Measurements from ENCODE around the gene FRMD5. TPM values are rescaled to one million over a fixed set of nuclear protein-coding genes. Genes with fewer than 3 reads are reported as not detected.

FRMD5 gene
- total RNA-seq, 1 donor from 2014 or later = 62.4 TPM

GRCh38 chr15:43913026-43913780 lies 281.9 kb downstream of the FRMD5 start:
- H3K27ac ChIP-seq (replicated peaks) = peak overlapping the region; percentile 71
- H3K9me3 ChIP-seq (replicated peaks) = no peaks in the 10 kb centered on the region
- DNase-seq = no peak
- no peaks in the 10 kb centered on the region for H3K27me3 ChIP-seq (ENCODE audit: low read depth)
- TF ChIP-seq, protein P1, sequence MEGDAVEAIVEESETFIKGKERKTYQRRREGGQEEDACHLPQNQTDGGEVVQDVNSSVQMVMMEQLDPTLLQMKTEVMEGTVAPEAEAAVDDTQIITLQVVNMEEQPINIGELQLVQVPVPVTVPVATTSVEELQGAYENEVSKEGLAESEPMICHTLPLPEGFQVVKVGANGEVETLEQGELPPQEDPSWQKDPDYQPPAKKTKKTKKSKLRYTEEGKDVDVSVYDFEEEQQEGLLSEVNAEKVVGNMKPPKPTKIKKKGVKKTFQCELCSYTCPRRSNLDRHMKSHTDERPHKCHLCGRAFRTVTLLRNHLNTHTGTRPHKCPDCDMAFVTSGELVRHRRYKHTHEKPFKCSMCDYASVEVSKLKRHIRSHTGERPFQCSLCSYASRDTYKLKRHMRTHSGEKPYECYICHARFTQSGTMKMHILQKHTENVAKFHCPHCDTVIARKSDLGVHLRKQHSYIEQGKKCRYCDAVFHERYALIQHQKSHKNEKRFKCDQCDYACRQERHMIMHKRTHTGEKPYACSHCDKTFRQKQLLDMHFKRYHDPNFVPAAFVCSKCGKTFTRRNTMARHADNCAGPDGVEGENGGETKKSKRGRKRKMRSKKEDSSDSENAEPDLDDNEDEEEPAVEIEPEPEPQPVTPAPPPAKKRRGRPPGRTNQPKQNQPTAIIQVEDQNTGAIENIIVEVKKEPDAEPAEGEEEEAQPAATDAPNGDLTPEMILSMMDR (IDR thresholded peaks at IDR 0.05; ENCODE audit: borderline replicate concordance) = no peak
- no peak overlapping the region for H3K4me3 ChIP-seq
- peaks cover 46% of the 10 kb centered on the region for H3K4me1 ChIP-seq
- intact Hi-C loops (cut with micrococcal nuclease) = loop anchor here (10.0 kb wide), 1 partner anchor 122 kb away; no protein-coding TSS in a partner anchor
- no peaks in the 10 kb centered on the region for H3K36me3 ChIP-seq

DNA sequence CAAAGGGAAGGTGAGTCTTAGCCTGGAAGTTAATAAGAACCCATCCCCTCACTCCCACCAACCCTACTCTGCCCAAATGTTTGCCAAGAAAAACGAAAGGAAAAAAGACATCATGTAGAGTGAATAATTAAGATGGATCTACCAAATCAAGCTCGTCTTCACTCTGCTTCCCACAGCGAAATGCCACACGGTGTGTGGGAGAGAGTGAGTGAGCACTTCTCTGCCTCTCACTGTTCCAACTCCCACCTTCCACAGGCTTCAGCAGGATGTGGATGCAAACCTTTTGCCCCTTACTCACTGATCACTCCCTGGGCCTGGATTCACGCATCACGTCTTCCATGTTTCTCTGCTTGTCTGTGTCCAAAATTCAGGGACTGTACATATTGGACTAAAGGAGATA lies 282.9 kb downstream of the FRMD5 start:
- Histone ChIP-seq H3K4me3 (no peak overlapping the region), H3K27me3 (ENCODE audit: low read depth) (no peaks in the 10 kb centered on the region), H3K4me1 (peaks cover 46% of the 10 kb centered on the region), H3K9me3 (replicated peaks) (no peaks in the 10 kb centered on the region), H3K27ac (replicated peaks) (peak overlapping the region; percentile 52), H3K36me3 (no peaks in the 10 kb centered on the region)
- DNase-seq = no peak
- intact Hi-C loops (cut with micrococcal nuclease) = loop anchor here (10.0 kb wide), 1 partner anchor 123 kb away; no protein-coding TSS in a partner anchor
- TF ChIP-seq, protein P1 (IDR thresholded peaks at IDR 0.05; ENCODE audit: borderline replicate concordance) = no peak

DNA sequence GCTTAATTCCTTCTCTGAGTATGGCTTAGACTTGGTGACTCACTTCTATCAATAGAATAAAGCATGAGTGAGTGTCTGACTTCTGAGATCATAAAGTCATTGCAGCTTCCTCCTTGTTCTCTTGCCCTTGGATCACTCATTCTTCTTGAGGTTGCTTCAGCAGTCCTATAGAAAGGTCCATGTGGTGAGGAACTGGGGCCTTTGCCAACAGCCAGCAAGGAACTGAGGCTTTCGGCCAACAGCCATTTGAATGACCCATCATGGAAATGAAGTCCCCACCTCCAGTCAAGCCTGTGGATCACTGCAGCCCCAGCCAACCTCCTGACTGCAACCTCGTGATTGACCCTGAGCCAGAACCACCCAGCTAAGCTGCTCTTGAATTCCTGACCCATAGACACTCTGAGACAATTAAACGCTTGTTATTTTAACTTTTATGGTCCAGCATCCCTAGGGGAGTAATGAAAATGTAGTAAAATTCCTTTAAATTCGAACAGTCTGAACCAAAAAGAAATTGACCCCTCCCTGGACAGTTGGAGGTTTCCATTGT lies 283.8 kb downstream of the FRMD5 start:
- Histone ChIP-seq H3K27ac (replicated peaks) (peak overlapping the region; percentile 52), H3K27me3 (ENCODE audit: low read depth) (no peaks in the 10 kb centered on the region), H3K4me1 (peaks cover 45% of the 10 kb centered on the region), H3K9me3 (replicated peaks) (no peaks in the 10 kb centered on the region), H3K36me3 (no peaks in the 10 kb centered on the region), H3K4me3 (no peak overlapping the region)
- intact Hi-C loops (cut with micrococcal nuclease) = loop anchor here (10.0 kb wide), 1 partner anchor 123 kb away; no protein-coding TSS in a partner anchor
- peak; percentile 61 for DNase-seq
- TF ChIP-seq, protein P1 (IDR thresholded peaks at IDR 0.05; ENCODE audit: borderline replicate concordance) = no peak

- Histone ChIP-seq H3K9me3 (replicated peaks) (no peaks in the 10 kb centered on the region), H3K27ac (replicated peaks) (no peak overlapping the region), H3K27me3 (ENCODE audit: low read depth) (no peaks in the 10 kb centered on the region), H3K36me3 (no peaks in the 10 kb centered on the region), H3K4me1 (peaks cover 35% of the 10 kb centered on the region), H3K4me3 (no peak overlapping the region)
- intact Hi-C loops (cut with micrococcal nuclease) = loop anchor here (5.0 kb wide), 1 partner anchor 159 kb away; no protein-coding TSS in a partner anchor
- no peak for DNase-seq
- TF ChIP-seq, protein P1 (IDR thresholded peaks at IDR 0.05; ENCODE audit: borderline replicate concordance) = no peak
Observed at GRCh38 chr15:43908516-43909050, 286.5 kb downstream of the FRMD5 start.

- DNase-seq = no peak
- Histone ChIP-seq H3K27me3 (ENCODE audit: low read depth) (no peaks in the 10 kb centered on the region), H3K4me3 (no peak overlapping the region), H3K4me1 (peaks cover 10% of the 10 kb centered on the region), H3K36me3 (no peaks in the 10 kb centered on the region), H3K9me3 (replicated peaks) (no peaks in the 10 kb centered on the region), H3K27ac (replicated peaks) (no peak overlapping the region)
- intact Hi-C loops (cut with micrococcal nuclease) = loop anchor here (5.0 kb wide), 1 partner anchor 162 kb away; no protein-coding TSS in a partner anchor
- TF ChIP-seq, protein P1 (IDR thresholded peaks at IDR 0.05; ENCODE audit: borderline replicate concordance) = no peak
Observed at GRCh38 chr15:43905755-43906154, 289.3 kb downstream of the FRMD5 start.

Data from left ventricle myocardium inferior (tissue), 1 donor.